ENCODE results near the gene RBBP8.

RBBP8 gene

GRCh38 chr18:23066060-23066459 lies 132.9 kb downstream of the RBBP8 start:
- peak; percentile 90 for DNase-seq

- DNase-seq = peak; percentile 85
Measured at GRCh38 chr18:23066504-23067039, 133.4 kb downstream of the RBBP8 start.

GRCh38 chr18:23067236-23067635 lies 134.1 kb downstream of the RBBP8 start:
- DNase-seq = peak; percentile 4

- no peak for DNase-seq
Measured at GRCh38 chr18:23068011-23068410, 134.9 kb downstream of the RBBP8 start.

GRCh38 chr18:23068570-23069310 lies 135.6 kb downstream of the RBBP8 start:
- no peak for DNase-seq

GRCh38 chr18:23069481-23069880 lies 136.4 kb downstream of the RBBP8 start:
- DNase-seq = no peak

- DNase-seq = no peak
Measured at GRCh38 chr18:23069898-23070297, 136.8 kb downstream of the RBBP8 start.

GRCh38 chr18:23071285-23071684 lies 138.2 kb downstream of the RBBP8 start:
- DNase-seq = no peak

- no peak for DNase-seq
Measured at GRCh38 chr18:23072079-23072478, 139.0 kb downstream of the RBBP8 start.

- DNase-seq = no peak
Measured at GRCh38 chr18:23073996-23074606, 141.0 kb downstream of the RBBP8 start.
